Vagina (tissue), 2 donors: Measurements from ENCODE around the gene PPP1R3C. TPM values are rescaled to one million over a fixed set of nuclear protein-coding genes. Genes with fewer than 3 reads are reported as not detected.

ENCODE experiments used
- DNase-seq, 2 donors: peaks; one replicate each; pipeline ENCODE4 v3.0.0-alpha.2; 2017; ENCODE audit errors: extremely low spot score in 2 of 2
- H3K27ac ChIP-seq: fragments of 200-600 bp; sonication (generic); one replicate; pipeline ENCODE4 v1.5.1; 2019
- H3K27me3 ChIP-seq: fragments of 200-600 bp; sonication (generic); one replicate; pipeline ENCODE4 v1.5.1; 2019
- H3K36me3 ChIP-seq, 2 donors: fragments of 200-600 bp; sonication (generic); one replicate each; pipeline ENCODE4 v1.5.1; 2017 to 2019
- H3K4me1 ChIP-seq: fragments of 200-600 bp; sonication (generic); one replicate; pipeline ENCODE4 v1.5.1; 2019
- H3K4me3 ChIP-seq, 2 donors: fragments of 200-600 bp; sonication (generic); 1 replicate in 1 of 2; 2 replicates in 1 of 2; pipeline ENCODE4 v1.5.1; 2016 to 2019
- H3K9me3 ChIP-seq: fragments of 200-600 bp; sonication (generic); one replicate; pipeline ENCODE4 v1.5.1; 2019
- CTCF ChIP-seq, 3 experiments: fragments of 450-650 bp in 2 of 3; fragments of 200-600 bp in 1 of 3; sonication (generic) in 1 of 3; IDR thresholded peaks; one replicate each; pipeline ENCODE4 v1.5.1; 2017 to 2019; ENCODE audit warnings: antibody characterized with exemption in 3 of 3, mild to moderate bottlenecking in 2 of 3, moderate library complexity in 2 of 3
- POLR2A ChIP-seq, 2 donors: fragments of 450-650 bp; IDR thresholded peaks; one replicate each; pipeline ENCODE4 v1.6.1; 2017; ENCODE audit warnings: antibody characterized with exemption in 2 of 2, mild to moderate bottlenecking in 2 of 2, moderate library complexity in 2 of 2
- POLR2AphosphoS5 ChIP-seq, 2 donors: sonication (generic); formaldehyde crosslinking; IDR thresholded peaks; one replicate each; pipeline ENCODE4 v1.9.0; 2017; ENCODE audit warnings: antibody characterized with exemption in 2 of 2, mild to moderate bottlenecking in 2 of 2, low read depth in 1 of 2; ENCODE audit not compliant: insufficient read depth in 1 of 2
- intact Hi-C: fragments of 100-400 bp; cut with DNase I; formaldehyde crosslinking; loops from one replicate; pipeline ENCODE4 v1.15.1; 2023
- total RNA-seq: library from RNA; depleted of rRNA; stranded (reverse); fragments of >200 nt; gene quantifications from one replicate; pipeline ENCODE4 v1.2.3, GENCODE V29; 2016

Gene PPP1R3C
- total RNA-seq, 1 donor from 2014 or later: 26.3 TPM

- intact Hi-C loops: no loop called here
- Histone ChIP-seq H3K9me3 (no peaks in the 10 kb centered on the region), H3K36me3 (no peaks in the 10 kb centered on the region), H3K4me1 (peaks cover 74% of the 10 kb centered on the region), H3K4me3 (no peak overlapping the region), H3K27ac (peak overlapping the region; percentile 25), H3K27me3 (no peaks in the 10 kb centered on the region)
- no peak for DNase-seq
- no peak for TF ChIP-seq POLR2AphosphoS5 (IDR thresholded peaks at IDR 0.05; ENCODE audit: insufficient read depth in 1 of 2, low read depth in 1 of 2)
- no peak for TF ChIP-seq POLR2A (IDR thresholded peaks at IDR 0.05)
- TF ChIP-seq CTCF (IDR thresholded peaks at IDR 0.05): no peak
Measured at GRCh38 chr10:91593834-91594233, 39.0 kb downstream of the PPP1R3C start.

GRCh38 chr10:91593366-91593765 lies 39.5 kb downstream of the PPP1R3C start:
- peaks cover 75% of the 10 kb centered on the region for H3K4me1 ChIP-seq
- no peak for TF ChIP-seq POLR2AphosphoS5 (IDR thresholded peaks at IDR 0.05; ENCODE audit: insufficient read depth in 1 of 2, low read depth in 1 of 2)
- no peak for TF ChIP-seq CTCF (IDR thresholded peaks at IDR 0.05)
- no peak for TF ChIP-seq POLR2A (IDR thresholded peaks at IDR 0.05)
- H3K4me3 ChIP-seq: no peak overlapping the region
- H3K27me3 ChIP-seq: no peaks in the 10 kb centered on the region
- no peak for DNase-seq
- intact Hi-C loops: no loop called here
- H3K36me3 ChIP-seq: no peaks in the 10 kb centered on the region
- H3K9me3 ChIP-seq: no peaks in the 10 kb centered on the region
- H3K27ac ChIP-seq: peak overlapping the region; percentile 25

GRCh38 chr10:91592266-91592975 lies 40.5 kb downstream of the PPP1R3C start:
- no peaks in the 10 kb centered on the region for H3K36me3 ChIP-seq
- intact Hi-C loops: no loop called here
- peak overlapping the region; percentile 82 for H3K27ac ChIP-seq
- H3K4me3 ChIP-seq: no peak overlapping the region
- H3K27me3 ChIP-seq: no peaks in the 10 kb centered on the region
- peaks cover 77% of the 10 kb centered on the region for H3K4me1 ChIP-seq
- H3K9me3 ChIP-seq: no peaks in the 10 kb centered on the region
- no peak for DNase-seq
- no peak for TF ChIP-seq POLR2A (IDR thresholded peaks at IDR 0.05)
- no peak for TF ChIP-seq POLR2AphosphoS5 (IDR thresholded peaks at IDR 0.05; ENCODE audit: insufficient read depth in 1 of 2, low read depth in 1 of 2)
- no peak for TF ChIP-seq CTCF (IDR thresholded peaks at IDR 0.05)

GRCh38 chr10:91591797-91592174 lies 41.1 kb downstream of the PPP1R3C start:
- no peaks in the 10 kb centered on the region for H3K36me3 ChIP-seq
- H3K4me1 ChIP-seq: peaks cover 72% of the 10 kb centered on the region
- H3K4me3 ChIP-seq: no peak overlapping the region
- DNase-seq: no peak
- H3K9me3 ChIP-seq: no peaks in the 10 kb centered on the region
- TF ChIP-seq CTCF (IDR thresholded peaks at IDR 0.05): no peak
- no peak for TF ChIP-seq POLR2AphosphoS5 (IDR thresholded peaks at IDR 0.05; ENCODE audit: insufficient read depth in 1 of 2, low read depth in 1 of 2)
- TF ChIP-seq POLR2A (IDR thresholded peaks at IDR 0.05): no peak
- intact Hi-C loops: no loop called here
- H3K27ac ChIP-seq: peak overlapping the region; percentile 82
- H3K27me3 ChIP-seq: no peaks in the 10 kb centered on the region
